Heart right ventricle (tissue), 16 donors: ENCODE data around the gene EIF2B5. TPM values are rescaled to one million over a fixed set of nuclear protein-coding genes. Genes with fewer than 3 reads are reported as not detected.

Experiments used
- ATAC-seq, 8 donors: fragments of 200-7000 bp; cut with Tn5 transposase; one replicate each; pipeline ENCODE4 v1.9.1; 2020; ENCODE audit warnings: mild to moderate bottlenecking in 8 of 8, moderate library complexity in 8 of 8, moderate number of reproducible peaks in 1 of 8
- DNase-seq, 2 donors: peaks; one replicate each; pipeline ENCODE4 v3.0.0-alpha.2; 2020
- H3K27ac ChIP-seq, 10 donors: fragments of 200-600 bp; sonication (generic) in 2 of 10; one replicate each; pipeline versions ENCODE4 v1.5.0 to v1.8.0; 2020 to 2022; ENCODE audit warnings: mild to moderate bottlenecking in 3 of 10
- H3K27me3 ChIP-seq, 7 donors: fragments of 200-600 bp; one replicate each; pipeline ENCODE4 v1.8.0; 2021 to 2022; ENCODE audit warnings: mild to moderate bottlenecking in 2 of 7
- H3K36me3 ChIP-seq, 9 donors: fragments of 200-600 bp; sonication (generic) in 1 of 9; one replicate each; pipeline versions ENCODE4 v1.5.0 to v1.8.0; 2020 to 2022; ENCODE audit warnings: mild to moderate bottlenecking in 2 of 9
- H3K4me1 ChIP-seq, 9 donors: fragments of 200-600 bp; sonication (generic) in 1 of 9; one replicate each; pipeline versions ENCODE4 v1.5.0 to v1.8.0; 2020 to 2022; ENCODE audit warnings: mild to moderate bottlenecking in 4 of 9
- H3K4me3 ChIP-seq, 10 donors: fragments of 200-600 bp; sonication (generic) in 2 of 10; one replicate each; pipeline versions ENCODE4 v1.5.0 to v1.8.0; 2020 to 2022; ENCODE audit warnings: mild to moderate bottlenecking in 7 of 10, moderate library complexity in 2 of 10
- H3K9me3 ChIP-seq, 11 donors: fragments of 200-600 bp in 10 of 11; sonication (generic) in 2 of 11; one replicate each; pipeline versions ENCODE4 v1.5.0 to v1.8.0; 2013 to 2022; ENCODE audit warnings: mild to moderate bottlenecking in 2 of 11, control low read depth in 1 of 11, moderate library complexity in 1 of 11
- WGBS, 2 donors: extraction: QIAGEN DNeasy Blood & Tissue Kit; methylation state at CpG; one replicate each; pipeline ENCODE4 v1.1.7; 2013; ENCODE audit warnings: inconsistent platforms in 1 of 2; 5-methylcytosine and 5-hydroxymethylcytosine counted together
- intact Hi-C, 10 donors: fragments of 100-400 bp; cut with DNase I; formaldehyde crosslinking; loops; one replicate each; pipeline versions ENCODE4 v1.11.1 to v1.14.2; 2022
- polyA plus RNA-seq, 2 donors: library from polyadenylated mRNA; stranded (reverse); fragments of 200-250 nt; gene quantifications; one replicate each; pipeline ENCODE4 v1.2.3, GENCODE V29; 2013
- total RNA-seq, 10 donors: library from RNA; stranded (reverse); fragmentation: NEBNext Ultra II Directional in 3 of 10; extraction: Animal tissue kit (Norgen Biotek cat#: 25700) in 3 of 10; gene quantifications; one replicate each; pipeline versions ENCODE4 v1.2.1 to v1.2.4, GENCODE V29; 2021 to 2023
- TF ChIP-seq, protein P1 (sequence below), 9 donors: fragments of 200-600 bp; sonication (generic) in 2 of 9; IDR thresholded peaks; one replicate each; pipeline versions ENCODE4 v1.5.0 to v1.8.0; 2021 to 2022; ENCODE audit warnings: antibody characterized with exemption in 9 of 9, mild to moderate bottlenecking in 5 of 9, moderate library complexity in 1 of 9
- donor health status: Arrhythmogenic right ventricular cardiomyopathy.
- donor health status: ischemic (EF 13 %, LVEDD 7.1; RV severe dilation, severe dysfunction).
- donor health status: healthy with polysubstance abuse.
- donor health status: DM: no; HTN: yes; CAD: no.
- donor health status: DM: no; HTN: no; CAD: no.
- donor health status: ischemic (EF 25% LVEDD 6.9; RV normal size, moderate dysfunction).
- donor health status: ischemic (EF 25% LVEDD 5.7; RV mildly dilated, moderate dysfunction).
- donor health status: healthy.
- donor health status: DM: yes; HTN: yes; CAD: no.
- donor health status: Ischemic cardiomyopathy.
- donor health status: ischemic (EF 35%, LVEDD 5.7; RV mildly dilated, moderate dysfunction).
- donor health status: nonischemic (EF 11% LVEDD 7.7; RV severe dilation, severe dysfunction).
- donor health status: DM: yes; HTN: yes; CAD: no.
- donor health status: PGD.
- donor health status: ischemic (EF 29% LVEDD 5.4; RV normal size, mild dysfunction).
- donor health status: nonischemic (EF 23%, LVEDD 6.1; RV moderate dilation, normal function).

Gene EIF2B5
- total and polyA plus RNA-seq, 12 donors: 26.8 to 44.6 (median 31.6) TPM

DNA sequence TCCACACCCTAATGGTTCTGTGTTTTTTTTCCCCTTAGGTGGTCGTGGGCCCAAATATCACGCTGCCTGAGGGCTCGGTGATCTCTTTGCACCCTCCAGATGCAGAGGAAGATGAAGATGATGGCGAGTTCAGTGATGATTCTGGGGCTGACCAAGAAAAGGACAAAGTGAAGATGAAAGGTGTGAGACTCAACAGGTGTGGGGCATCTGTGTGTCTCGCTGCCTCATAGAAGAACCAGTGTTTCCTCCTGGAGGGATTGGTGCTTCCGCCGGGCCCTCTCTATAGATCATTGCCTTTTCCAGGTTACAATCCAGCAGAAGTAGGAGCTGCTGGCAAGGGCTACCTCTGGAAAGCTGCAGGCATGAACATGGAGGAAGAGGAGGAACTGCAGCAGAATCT lies 7.0 kb downstream of the EIF2B5 start:
- ATAC-seq (no peak), DNase-seq (no peak)
- Histone ChIP-seq H3K36me3 (peaks cover 11 to 96% (median 65%) of the 10 kb centered on the region in 9 donors), H3K4me3 (no peak overlapping the region), H3K4me1 (peaks cover 0 to 13% (median 4%) of the 10 kb centered on the region in 9 donors), H3K9me3 (no peaks in the 10 kb centered on the region), H3K27ac (no peak overlapping the region), H3K27me3 (no peaks in the 10 kb centered on the region)
- TF ChIP-seq, protein P1, sequence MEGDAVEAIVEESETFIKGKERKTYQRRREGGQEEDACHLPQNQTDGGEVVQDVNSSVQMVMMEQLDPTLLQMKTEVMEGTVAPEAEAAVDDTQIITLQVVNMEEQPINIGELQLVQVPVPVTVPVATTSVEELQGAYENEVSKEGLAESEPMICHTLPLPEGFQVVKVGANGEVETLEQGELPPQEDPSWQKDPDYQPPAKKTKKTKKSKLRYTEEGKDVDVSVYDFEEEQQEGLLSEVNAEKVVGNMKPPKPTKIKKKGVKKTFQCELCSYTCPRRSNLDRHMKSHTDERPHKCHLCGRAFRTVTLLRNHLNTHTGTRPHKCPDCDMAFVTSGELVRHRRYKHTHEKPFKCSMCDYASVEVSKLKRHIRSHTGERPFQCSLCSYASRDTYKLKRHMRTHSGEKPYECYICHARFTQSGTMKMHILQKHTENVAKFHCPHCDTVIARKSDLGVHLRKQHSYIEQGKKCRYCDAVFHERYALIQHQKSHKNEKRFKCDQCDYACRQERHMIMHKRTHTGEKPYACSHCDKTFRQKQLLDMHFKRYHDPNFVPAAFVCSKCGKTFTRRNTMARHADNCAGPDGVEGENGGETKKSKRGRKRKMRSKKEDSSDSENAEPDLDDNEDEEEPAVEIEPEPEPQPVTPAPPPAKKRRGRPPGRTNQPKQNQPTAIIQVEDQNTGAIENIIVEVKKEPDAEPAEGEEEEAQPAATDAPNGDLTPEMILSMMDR (IDR thresholded peaks at IDR 0.05): no peak
- WGBS, 2 donors: 94 to 96% methylated on average over 7 of the region's 7 CpGs
- intact Hi-C loops: loop anchor here in 4 of 10 donors (10.0 kb wide), 2 partner anchors 103 to 237 kb away; partner anchors contain the start of genes ALG3 (in 3 of the 4) and EEF1AKMT4 (in 3 of the 4)

GRCh38 chr3:184143327-184143726 lies 8.2 kb downstream of the EIF2B5 start:
- no peaks in the 10 kb centered on the region for H3K9me3 ChIP-seq
- intact Hi-C loops: loop anchor here in 4 of 10 donors (10.0 kb wide), 2 partner anchors 101 to 239 kb away; partner anchors contain the start of genes ALG3 (in 3 of the 4) and EEF1AKMT4 (in 3 of the 4)
- no peaks in the 10 kb centered on the region for H3K27me3 ChIP-seq
- TF ChIP-seq, protein P1 (IDR thresholded peaks at IDR 0.05): no peak
- DNase-seq (no peak), ATAC-seq (no peak)
- no peak overlapping the region for H3K27ac ChIP-seq
- H3K4me1 ChIP-seq: peaks cover 0 to 10% (median 0%) of the 10 kb centered on the region in 9 donors
- H3K4me3 ChIP-seq: no peak overlapping the region
- H3K36me3 ChIP-seq: peaks cover 11 to 85% (median 65%) of the 10 kb centered on the region in 9 donors
- WGBS, 2 donors: 86 to 93% methylated on average over 3 of the region's 3 CpGs

DNA sequence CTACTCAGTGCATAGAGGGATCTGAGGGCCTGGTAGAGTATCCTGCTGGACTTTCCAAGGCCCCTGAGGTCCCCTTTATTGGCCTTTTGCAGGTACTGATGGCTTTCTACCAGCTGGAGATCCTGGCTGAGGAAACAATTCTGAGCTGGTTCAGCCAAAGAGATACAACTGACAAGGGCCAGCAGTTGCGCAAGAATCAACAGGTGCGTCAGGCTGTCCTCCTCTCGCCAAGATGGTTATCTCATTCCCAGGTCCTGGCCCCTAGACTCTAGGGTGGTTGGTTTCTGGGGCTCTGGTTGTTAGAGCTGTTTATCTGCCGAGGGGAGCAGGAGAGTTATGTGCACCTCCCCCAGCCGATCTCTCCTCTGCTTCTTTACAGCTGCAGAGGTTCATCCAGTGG lies 9.3 kb downstream of the EIF2B5 start:
- DNase-seq (no peak), ATAC-seq (no peak)
- Histone ChIP-seq H3K27me3 (no peaks in the 10 kb centered on the region), H3K4me1 (peaks cover 0 to 10% (median 0%) of the 10 kb centered on the region in 9 donors), H3K27ac (no peak overlapping the region), H3K9me3 (no peaks in the 10 kb centered on the region), H3K4me3 (no peak overlapping the region), H3K36me3 (peaks cover 11 to 73% (median 65%) of the 10 kb centered on the region in 9 donors)
- intact Hi-C loops: loop anchor here in 4 of 10 donors (10.0 kb wide), 2 partner anchors 100 to 240 kb away; partner anchors contain the start of genes ALG3 (in 3 of the 4) and EEF1AKMT4 (in 3 of the 4)
- 73 to 77% methylated on average over 5 of the region's 5 CpGs for WGBS, 2 donors
- TF ChIP-seq, protein P1 (IDR thresholded peaks at IDR 0.05): no peak

DNA sequence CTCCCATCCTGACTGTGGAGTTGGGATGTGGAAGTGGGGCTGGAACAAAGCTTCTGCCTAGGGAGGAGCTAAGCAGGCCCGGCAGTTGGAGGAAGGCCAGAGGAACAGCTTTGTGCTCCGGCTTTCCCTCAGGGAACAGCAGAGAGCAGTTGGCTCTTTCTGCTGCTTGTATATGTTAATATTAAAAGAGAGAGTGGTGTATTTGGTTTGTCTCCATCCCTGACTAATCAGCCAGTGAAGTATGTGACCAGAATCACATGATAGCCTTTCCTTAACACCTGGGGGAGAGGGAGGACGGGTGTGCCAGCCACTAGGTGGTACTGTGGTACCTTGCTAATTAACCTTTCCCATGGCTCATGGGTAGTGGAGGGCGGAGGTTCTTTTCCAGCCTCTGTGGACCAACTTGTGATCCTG lies 10.0 kb downstream of the EIF2B5 start:
- WGBS, 2 donors: 19 to 26% methylated on average over 4 of the region's 4 CpGs

More for the DNA sequence above, 10.0 kb downstream of the EIF2B5 start:
- Histone ChIP-seq H3K9me3 (no peaks in the 10 kb centered on the region), H3K36me3 (peaks cover 11 to 67% (median 59%) of the 10 kb centered on the region in 9 donors), H3K27me3 (no peaks in the 10 kb centered on the region), H3K27ac (peak overlapping the region in 1 of 10 donors; percentile 25), H3K4me3 (no peak overlapping the region), H3K4me1 (peaks cover 0 to 10% (median 0%) of the 10 kb centered on the region in 9 donors)
- intact Hi-C loops: loop anchor here in 6 of 10 donors (5.0 to 10.0 kb wide), 4 partner anchors 42 to 240 kb away; partner anchors contain the start of genes ALG3 (in 5 of the 6), EEF1AKMT4 (in 5 of the 6) and ABCF3 (in 2 of the 6)
- TF ChIP-seq, protein P1 (IDR thresholded peaks at IDR 0.05): peak in 8 of 9 donors; percentile 18 to 56 (median 45)
- DNase-seq (peak; percentile 36 to 49), ATAC-seq (peak; percentile 45 to 78 (median 70))
